HepG2 (cell line): ENCODE results near the gene OR10A6. TPM values are rescaled to one million over a fixed set of nuclear protein-coding genes. Genes with fewer than 3 reads are reported as not detected.
A peak's percentile ranks its signal among the peaks of the same experiment; 100 is the strongest.

Experiments used
- ATAC-seq: fragments of 200-7000 bp; cut with Tn5 transposase; 3 replicates; pipeline ENCODE4 v1.9.1; 2020; ENCODE audit warnings: mild to moderate bottlenecking, moderate library complexity
- BruUV-seq: library from RNA; stranded (reverse); fragments of 400-500 nt; replicated peaks from 2 replicates; lab custom pipeline; 2021; lab: Mats Ljungman, UMichigan
- CTCF ChIA-PET: fragments of 300-600 bp; formaldehyde crosslinking; extraction: SDS; loops from one replicate; lab custom pipeline; 2021; ENCODE audit warnings: low total read pairs, inconsistent platforms, low intra/inter-chr PET ratio; lab: Yijun Ruan, JAX
- POLR2A ChIA-PET: fragments of 350-600 bp; sonication (Branson Sonifier 250); formaldehyde crosslinking; loops from one replicate; lab custom pipeline; 2020; ENCODE audit warnings: antibody characterized with exemption, inconsistent platforms; lab: Yijun Ruan, JAX
- DNase-seq: peaks from one replicate; pipeline ENCODE4 v3.0.0-alpha.2; 2015; ENCODE audit warnings: low spot score
- FAIRE-seq: peaks from 3 replicates; lab custom pipeline; 2011; peaks lifted over from hg19 to GRCh38; lab: Jason Lieb, UNC
- H2AFZ ChIP-seq: one replicate; pipeline ENCODE4 v1.6.1; 2011; ENCODE audit warnings: low read length, inconsistent platforms
- H3K27ac ChIP-seq: fragments of 300-600 bp; 3 replicates; pipeline ENCODE4 v1.8.0; 2011; ENCODE audit warnings: mixed run types, mild to moderate bottlenecking, mixed read lengths, low read length, inconsistent platforms; ENCODE audit not compliant: insufficient read depth; ENCODE audit errors: extremely low read length
- H3K27me3 ChIP-seq, 2 experiments: fragments of 200-600 bp in 1 of 2; 2 replicates in 1 of 2; 3 replicates in 1 of 2; pipeline versions ENCODE4 v1.6.0 to v1.8.0; 2011; ENCODE audit warnings: low read length in 2 of 2, mild to moderate bottlenecking in 2 of 2, moderate library complexity in 2 of 2, inconsistent platforms in 1 of 2; ENCODE audit not compliant: insufficient read depth in 2 of 2, control insufficient read depth in 1 of 2
- H3K36me3 ChIP-seq, 2 experiments: fragments of 200-600 bp in 1 of 2; replicated peaks in 1 of 2; 2 replicates in 1 of 2; 3 replicates in 1 of 2; pipeline versions ENCODE4 v1.5.1 to v1.8.0; 2011; ENCODE audit warnings: low read length in 2 of 2, inconsistent platforms in 1 of 2; ENCODE audit not compliant: insufficient read depth in 2 of 2, control insufficient read depth in 1 of 2
- H3K4me1 ChIP-seq: 2 replicates; pipeline ENCODE4 v1.5.1; 2012; ENCODE audit warnings: low read length, inconsistent platforms; ENCODE audit not compliant: insufficient read depth
- H3K4me2 ChIP-seq: 2 replicates; pipeline ENCODE4 v1.6.0; 2011; ENCODE audit warnings: low read depth, low read length, inconsistent platforms
- H3K4me3 ChIP-seq, 3 experiments: fragments of 200-600 bp in 1 of 3; sonication (generic), shearing (Covaris generic) in 1 of 3; replicated peaks in 1 of 3; 2 replicates each; pipeline ENCODE4 v1.5.1; 2011 to 2016; ENCODE audit warnings: low read length in 3 of 3, inconsistent platforms in 2 of 3, low read depth in 2 of 3, mild to moderate bottlenecking in 2 of 3, control low read depth in 1 of 3, mixed read lengths in 1 of 3; ENCODE audit not compliant: insufficient read depth in 1 of 3
- H3K79me2 ChIP-seq: one replicate; pipeline ENCODE4 v1.6.1; 2011; ENCODE audit warnings: low read length, inconsistent platforms; ENCODE audit not compliant: insufficient read depth
- H3K9ac ChIP-seq: 2 replicates; pipeline ENCODE4 v1.6.0; 2011; ENCODE audit warnings: mild to moderate bottlenecking, low read depth, low read length, inconsistent platforms; ENCODE audit not compliant: insufficient read depth
- H3K9me3 ChIP-seq: 2 replicates; pipeline ENCODE4 v1.5.1; 2012; ENCODE audit warnings: mild to moderate bottlenecking, low read length
- H4K20me1 ChIP-seq: 2 replicates; pipeline ENCODE4 v1.6.0; 2011; ENCODE audit warnings: inconsistent platforms, mild to moderate bottlenecking, low read length, moderate library complexity; ENCODE audit not compliant: insufficient read depth
- CEBPB ChIP-seq: IDR thresholded peaks from 2 replicates; pipeline ENCODE4 v1.6.1; 2011; ENCODE audit warnings: low read depth, low read length, improper control_type of control experiment, borderline replicate concordance
- ZNF549 ChIP-seq: sonication (generic); formaldehyde crosslinking; IDR thresholded peaks from 2 replicates; pipeline ENCODE4 v1.5.0; 2020; ENCODE audit warnings: missing genetic modification reagents
- ZNF576 ChIP-seq: sonication (generic); formaldehyde crosslinking; IDR thresholded peaks from 2 replicates; pipeline ENCODE4 v1.4.0; 2020; ENCODE audit warnings: mild to moderate bottlenecking, missing genetic modification reagents
- WGBS: methylation state at CpG from one replicate; pipeline ENCODE4 v1.1.6; 2017; ENCODE audit warnings: low lambda C conversion rate; 5-methylcytosine and 5-hydroxymethylcytosine counted together
- in situ Hi-C: cut with HindIII; loops from 2 replicates; pipeline ENCODE4 v1.10.0; 2017; ENCODE audit warnings: low pct_unique_long_range_greater_than_20kb; ENCODE audit not compliant: extremely low pct_ligation_motif_present
- intact Hi-C: fragments of 100-400 bp; cut with micrococcal nuclease; formaldehyde crosslinking; loops from one replicate; pipeline ENCODE4 v1.10.0; 2022; ENCODE audit not compliant: unreplicated experiment
- polyA plus RNA-seq, 8 experiments: library from polyadenylated mRNA; depleted of rRNA in 3 of 8; stranded (reverse) in 7 of 8; unstranded in 1 of 8; fragments of >200 nt; fragmentation: Illumina TruSeq in 4 of 8; extraction: Trizol in 4 of 8; gene quantifications; 2 replicates each; pipeline versions ENCODE4 v1.2.1 to v1.2.3, GENCODE V29; 2011 to 2016; ENCODE audit warnings: low read depth in 4 of 8, missing spikeins in 1 of 8, mixed read lengths in 1 of 8; ENCODE audit not compliant: insufficient read depth in 1 of 8
- total RNA-seq, 5 experiments: library from RNA; depleted of rRNA; stranded (reverse); fragments of >200 nt; fragmentation: Illumina TruSeq; extraction: Trizol; gene quantifications; 2 replicates each; pipeline ENCODE4 v1.2.3, GENCODE V29; 2016; ENCODE audit warnings: low read depth in 1 of 5

Gene OR10A6
- total and polyA plus RNA-seq, 2 of the 13 experiments (the other 11 are each of a cell fraction or from before 2014, with no cell fraction given), result not detected

- Histone ChIP-seq H3K79me2 (no peaks in the 10 kb centered on the region), H3K9ac (no peak overlapping the region)
- 1% methylated on average over 4 of the region's 4 CpGs for WGBS
- intact Hi-C loops, result no loop called here
- DNase-seq, result no peak
- TF ChIP-seq CEBPB (peak; percentile 53; the same call in 1 of the 2 replicates), ZNF549 (CRISPR knock-in tag) (no peak)
- TF ChIP-seq, all 625 proteins: peak for 1
- ChIA-PET CTCF (no interaction called here), POLR2A (no interaction called here)
- no peaks in the 10 kb centered on the region for H3K36me3 ChIP-seq
- H2AFZ ChIP-seq, result no peak overlapping the region
- no peak overlapping the region for H3K4me2 ChIP-seq
- peaks cover 0 to 3% of the 10 kb centered on the region in 2 experiments; a peak in 1 of 5 replicates for H3K27me3 ChIP-seq
- no peaks in the 10 kb centered on the region for H3K4me1 ChIP-seq
- no peaks in the 10 kb centered on the region for H4K20me1 ChIP-seq
- in situ Hi-C loops, result no loop called here
- no peak overlapping the region for H3K4me3 ChIP-seq
- FAIRE-seq, result no peak
- ATAC-seq, result no peak
- no peak overlapping the region for H3K27ac ChIP-seq
- H3K9me3 ChIP-seq, result no peaks in the 10 kb centered on the region
- BruUV-seq, result no TSS peak
Measured at GRCh38 chr11:7900686-7901085, 30.4 kb downstream of the OR10A6 start.

- in situ Hi-C loops (no loop called here), intact Hi-C loops (loop anchor here (10.0 kb wide), 1 partner anchor 195 kb away; no protein-coding TSS in a partner anchor)
- POLR2A ChIA-PET, result no interaction called here
- Histone ChIP-seq H3K27me3 (no peaks in the 10 kb centered on the region), H2AFZ (no peak overlapping the region), H3K4me2 (no peak overlapping the region), H3K9ac (no peak overlapping the region), H4K20me1 (no peaks in the 10 kb centered on the region), H3K27ac (no peak overlapping the region), H3K4me3 (no peak overlapping the region), H3K4me1 (no peaks in the 10 kb centered on the region), H3K36me3 (no peaks in the 10 kb centered on the region), H3K79me2 (no peaks in the 10 kb centered on the region), H3K9me3 (no peaks in the 10 kb centered on the region)
- FAIRE-seq, result no peak
- TF ChIP-seq ZNF576 (CRISPR knock-in tag), result no peak
- DNase-seq, result no peak
- BruUV-seq, result no TSS peak
- CTCF ChIA-PET, result no interaction called here
- WGBS, result 27% methylated on average over 4 of the region's 4 CpGs
- no peak for ATAC-seq
Measured at GRCh38 chr11:7899418-7899817, 31.6 kb downstream of the OR10A6 start.
